Measurements from ENCODE around the gene AP2B1. TPM values are rescaled to one million over a fixed set of nuclear protein-coding genes. Genes with fewer than 3 reads are reported as not detected.

The AP2B1 gene
- total RNA-seq, 1 experiment from 2014 or later = 195 TPM

GRCh38 chr17:35705230-35705629 lies 118.1 kb downstream of the AP2B1 start:
- POLR2A ChIA-PET = no interaction called here
- TF ChIP-seq E2F1 (CRISPR knock-in tag; IDR thresholded peaks at IDR 0.05) = no peak
- no peak for TF ChIP-seq GTF2I (CRISPR knock-in tag; conservative IDR thresholded peaks at IDR 0.05)
- TF ChIP-seq HMGA2 (CRISPR knock-in tag; IDR thresholded peaks at IDR 0.05) = no peak
- no peak for TF ChIP-seq ZNF232 (CRISPR knock-in tag; IDR thresholded peaks at IDR 0.05)
- no peak for TF ChIP-seq RELA (CRISPR knock-in tag; IDR thresholded peaks at IDR 0.05; ENCODE audit: borderline replicate concordance)
- TF ChIP-seq SOX15 (CRISPR knock-in tag; IDR thresholded peaks at IDR 0.05) = no peak
- no peak for TF ChIP-seq FOXK1 (CRISPR knock-in tag; IDR thresholded peaks at IDR 0.05)
- TF ChIP-seq PRRX2 (CRISPR knock-in tag; IDR thresholded peaks at IDR 0.05) = no peak
- no peak for TF ChIP-seq STAT6 (CRISPR knock-in tag; conservative IDR thresholded peaks at IDR 0.05; ENCODE audit: low read depth)
- TF ChIP-seq, protein P1, sequence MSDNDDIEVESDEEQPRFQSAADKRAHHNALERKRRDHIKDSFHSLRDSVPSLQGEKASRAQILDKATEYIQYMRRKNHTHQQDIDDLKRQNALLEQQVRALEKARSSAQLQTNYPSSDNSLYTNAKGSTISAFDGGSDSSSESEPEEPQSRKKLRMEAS (CRISPR knock-in tag; IDR thresholded peaks at IDR 0.05) = no peak
- no peak for TF ChIP-seq KAT7 (CRISPR knock-in tag; IDR thresholded peaks at IDR 0.05; ENCODE audit: borderline replicate concordance)
- no peak for TF ChIP-seq EMX1 (CRISPR knock-in tag; IDR thresholded peaks at IDR 0.05)
- no peak for TF ChIP-seq GRHL2 (CRISPR knock-in tag; IDR thresholded peaks at IDR 0.05; ENCODE audit: insufficient replicate concordance, severe bottlenecking)
- no peak for TF ChIP-seq NFYB (CRISPR knock-in tag; conservative IDR thresholded peaks at IDR 0.05; ENCODE audit: low read depth)
- TF ChIP-seq, protein P2, sequence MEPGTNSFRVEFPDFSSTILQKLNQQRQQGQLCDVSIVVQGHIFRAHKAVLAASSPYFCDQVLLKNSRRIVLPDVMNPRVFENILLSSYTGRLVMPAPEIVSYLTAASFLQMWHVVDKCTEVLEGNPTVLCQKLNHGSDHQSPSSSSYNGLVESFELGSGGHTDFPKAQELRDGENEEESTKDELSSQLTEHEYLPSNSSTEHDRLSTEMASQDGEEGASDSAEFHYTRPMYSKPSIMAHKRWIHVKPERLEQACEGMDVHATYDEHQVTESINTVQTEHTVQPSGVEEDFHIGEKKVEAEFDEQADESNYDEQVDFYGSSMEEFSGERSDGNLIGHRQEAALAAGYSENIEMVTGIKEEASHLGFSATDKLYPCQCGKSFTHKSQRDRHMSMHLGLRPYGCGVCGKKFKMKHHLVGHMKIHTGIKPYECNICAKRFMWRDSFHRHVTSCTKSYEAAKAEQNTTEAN (CRISPR knock-in tag; IDR thresholded peaks at IDR 0.05) = no peak
- H3K9me3 Mint-ChIP-seq = peaks cover 3% of the 10 kb centered on the region; the same call in 1 of the 2 replicates
- no peak overlapping the region for H3K4me3 Mint-ChIP-seq
- ATAC-seq = no peak
- H3K27ac Mint-ChIP-seq = no peak overlapping the region
- peaks cover 20% of the 10 kb centered on the region for H3K36me3 Mint-ChIP-seq
- DNase-seq (ENCODE audit: low spot score) = no peak
- no peaks in the 10 kb centered on the region for H3K27me3 Mint-ChIP-seq (ENCODE audit: low read depth)
- no peaks in the 10 kb centered on the region for H3K4me1 Mint-ChIP-seq
- CTCF ChIA-PET = interaction anchor here (1.1 kb wide), 1 partner anchor 59 kb away, joined by 4 read pairs; no protein-coding TSS in a partner anchor

GRCh38 chr17:35705705-35706104 lies 118.6 kb downstream of the AP2B1 start:
- peaks cover 3% of the 10 kb centered on the region; the same call in 1 of the 2 replicates for H3K9me3 Mint-ChIP-seq
- no peak overlapping the region for H3K4me3 Mint-ChIP-seq
- H3K27me3 Mint-ChIP-seq (ENCODE audit: low read depth) = no peaks in the 10 kb centered on the region
- no peak for DNase-seq (ENCODE audit: low spot score)
- ATAC-seq = no peak
- no peaks in the 10 kb centered on the region for H3K4me1 Mint-ChIP-seq
- no peak overlapping the region for H3K27ac Mint-ChIP-seq
- CTCF ChIA-PET = interaction anchor here (1.1 kb wide), 1 partner anchor 58 kb away, joined by 4 read pairs; no protein-coding TSS in a partner anchor
- H3K36me3 Mint-ChIP-seq = peaks cover 25% of the 10 kb centered on the region
- POLR2A ChIA-PET = no interaction called here
- TF ChIP-seq RELA (CRISPR knock-in tag; IDR thresholded peaks at IDR 0.05; ENCODE audit: borderline replicate concordance) = no peak
- no peak for TF ChIP-seq CREM (CRISPR knock-in tag; IDR thresholded peaks at IDR 0.05)
- no peak for TF ChIP-seq NFATC4 (CRISPR knock-in tag; IDR thresholded peaks at IDR 0.05)
- no peak for TF ChIP-seq SMAD4 (CRISPR knock-in tag; IDR thresholded peaks at IDR 0.05)
- no peak for TF ChIP-seq KAT7 (CRISPR knock-in tag; IDR thresholded peaks at IDR 0.05; ENCODE audit: borderline replicate concordance)
- TF ChIP-seq OVOL2 (CRISPR knock-in tag; IDR thresholded peaks at IDR 0.05; ENCODE audit: borderline replicate concordance) = no peak
- TF ChIP-seq FOXJ3 (CRISPR knock-in tag; IDR thresholded peaks at IDR 0.05; ENCODE audit: borderline replicate concordance) = no peak
- TF ChIP-seq ZNF232 (CRISPR knock-in tag; IDR thresholded peaks at IDR 0.05) = no peak
- TF ChIP-seq ZNF263 (CRISPR knock-in tag; IDR thresholded peaks at IDR 0.05; ENCODE audit: low read depth) = no peak
- TF ChIP-seq, protein P3, sequence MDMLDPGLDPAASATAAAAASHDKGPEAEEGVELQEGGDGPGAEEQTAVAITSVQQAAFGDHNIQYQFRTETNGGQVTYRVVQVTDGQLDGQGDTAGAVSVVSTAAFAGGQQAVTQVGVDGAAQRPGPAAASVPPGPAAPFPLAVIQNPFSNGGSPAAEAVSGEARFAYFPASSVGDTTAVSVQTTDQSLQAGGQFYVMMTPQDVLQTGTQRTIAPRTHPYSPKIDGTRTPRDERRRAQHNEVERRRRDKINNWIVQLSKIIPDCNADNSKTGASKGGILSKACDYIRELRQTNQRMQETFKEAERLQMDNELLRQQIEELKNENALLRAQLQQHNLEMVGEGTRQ (CRISPR knock-in tag; IDR thresholded peaks at IDR 0.05) = no peak
- TF ChIP-seq ELF4 (CRISPR knock-in tag; IDR thresholded peaks at IDR 0.05; ENCODE audit: low read depth) = no peak
- no peak for TF ChIP-seq GABPB1 (CRISPR knock-in tag; IDR thresholded peaks at IDR 0.05)
- TF ChIP-seq, protein P4, sequence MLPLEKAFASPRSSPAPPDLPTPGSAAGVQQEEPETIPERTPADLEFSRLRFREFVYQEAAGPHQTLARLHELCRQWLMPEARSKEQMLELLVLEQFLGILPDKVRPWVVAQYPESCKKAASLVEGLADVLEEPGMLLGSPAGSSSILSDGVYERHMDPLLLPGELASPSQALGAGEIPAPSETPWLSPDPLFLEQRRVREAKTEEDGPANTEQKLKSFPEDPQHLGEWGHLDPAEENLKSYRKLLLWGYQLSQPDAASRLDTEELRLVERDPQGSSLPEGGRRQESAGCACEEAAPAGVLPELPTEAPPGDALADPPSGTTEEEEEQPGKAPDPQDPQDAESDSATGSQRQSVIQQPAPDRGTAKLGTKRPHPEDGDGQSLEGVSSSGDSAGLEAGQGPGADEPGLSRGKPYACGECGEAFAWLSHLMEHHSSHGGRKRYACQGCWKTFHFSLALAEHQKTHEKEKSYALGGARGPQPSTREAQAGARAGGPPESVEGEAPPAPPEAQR (CRISPR knock-in tag; IDR thresholded peaks at IDR 0.05) = no peak
- TF ChIP-seq CREB1 (CRISPR knock-in tag; IDR thresholded peaks at IDR 0.05) = no peak
- TF ChIP-seq ZNF425 (CRISPR knock-in tag; conservative IDR thresholded peaks at IDR 0.05) = no peak
- TF ChIP-seq SMAD3 (CRISPR knock-in tag; IDR thresholded peaks at IDR 0.05; ENCODE audit: borderline replicate concordance) = no peak
